Kidney capillary endothelial cell (primary cell): ENCODE results near the gene IPO13.

Experiments used
- DNase-seq: peaks from one replicate; pipeline ENCODE4 v3.0.0-alpha.2; 2018; ENCODE audit warnings: low spot score

The IPO13 gene

DNA sequence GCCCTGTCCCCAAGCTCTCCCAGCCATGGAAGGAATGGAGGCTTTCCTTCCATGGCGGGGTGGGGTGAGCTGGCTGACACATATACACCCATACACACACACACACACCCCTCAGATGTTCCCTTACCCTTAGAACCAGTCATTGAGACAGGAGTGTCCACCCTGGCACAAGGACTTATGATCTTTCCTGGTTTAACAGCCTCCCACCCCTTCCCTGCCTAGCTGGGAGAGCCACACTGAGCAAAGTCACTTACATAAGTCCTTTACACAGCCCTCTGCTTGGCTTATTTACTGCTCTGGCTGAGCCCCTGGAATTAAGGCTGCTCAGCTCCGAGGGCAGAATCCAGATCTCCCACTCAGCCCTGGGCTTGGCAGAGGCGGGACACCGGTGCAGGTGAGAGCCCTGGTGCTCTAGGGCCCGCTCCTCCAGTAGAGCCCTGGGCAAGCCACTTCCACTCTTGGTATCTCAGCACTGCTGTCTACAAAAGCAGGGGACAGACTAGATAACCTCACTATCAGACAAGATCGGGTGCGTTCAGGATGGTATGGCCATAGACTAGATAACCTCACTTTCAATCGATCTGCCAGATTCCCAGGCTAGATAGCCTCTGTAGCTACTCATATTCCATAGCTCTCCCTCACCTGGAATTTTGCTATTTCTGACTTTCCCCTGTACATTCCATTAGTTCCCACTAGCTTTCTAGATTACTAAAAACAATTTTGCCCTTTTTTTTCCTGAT lies 67.8 kb downstream of the IPO13 start:
- DNase-seq: no peak

DNA sequence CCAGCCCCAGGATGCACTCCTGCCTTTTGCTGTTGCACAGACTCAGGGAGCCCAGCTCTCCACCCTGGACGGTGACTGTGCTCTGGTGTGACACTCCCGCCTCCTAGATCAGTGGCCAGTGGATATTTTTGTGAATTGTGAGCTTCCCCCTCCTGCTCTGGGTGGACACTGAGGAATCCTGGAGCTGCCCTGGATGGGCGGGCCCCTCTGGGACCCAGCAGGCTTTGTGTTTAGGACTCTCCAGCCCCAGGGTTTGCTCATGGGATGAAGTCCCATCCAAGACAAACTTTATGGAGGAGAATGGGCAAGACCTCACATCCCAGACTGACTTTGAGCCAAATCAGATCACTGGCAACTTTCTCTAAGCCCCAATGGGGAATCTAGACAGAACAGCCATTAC lies 68.5 kb downstream of the IPO13 start:
- no peak for DNase-seq

DNA sequence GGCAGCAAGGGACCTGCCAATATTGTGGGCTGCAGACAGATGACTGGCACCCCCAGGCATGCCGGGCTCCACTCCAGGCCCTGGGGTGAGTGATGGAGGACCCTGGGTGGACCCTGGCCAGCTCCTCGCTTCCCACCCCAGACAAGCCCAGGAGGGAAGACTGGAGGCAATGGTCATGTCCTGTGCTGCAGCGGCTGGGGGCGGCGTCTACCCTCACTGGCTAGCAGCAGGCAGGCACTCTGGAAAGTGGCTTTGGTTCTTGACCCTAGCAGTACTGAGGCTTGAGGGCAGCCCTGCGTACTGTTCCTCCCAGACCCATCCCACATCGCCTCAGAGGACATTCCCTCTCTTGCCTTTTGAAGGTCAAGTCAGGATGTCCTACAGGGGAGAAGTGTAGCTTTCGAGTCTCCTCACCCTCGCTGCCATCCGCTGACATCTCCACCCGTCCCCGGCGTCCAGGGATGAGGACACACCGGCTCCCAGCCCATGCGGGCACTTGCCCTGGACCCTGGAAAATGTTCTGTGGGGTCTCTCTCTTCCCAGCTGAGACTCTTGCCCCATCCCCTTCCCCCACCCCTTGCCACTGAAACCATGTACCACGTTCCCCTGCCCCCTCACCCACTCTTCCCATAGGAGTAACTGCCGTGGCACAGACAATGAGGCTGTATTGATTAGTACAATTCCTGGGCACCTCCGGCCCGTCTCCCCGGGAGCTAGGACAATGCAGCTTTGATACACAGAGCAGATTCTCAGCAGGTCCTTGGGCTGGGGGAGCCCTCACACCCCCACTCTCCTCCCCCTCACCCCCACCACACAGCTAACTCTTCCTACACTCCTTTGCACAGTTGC lies 69.5 kb downstream of the IPO13 start:
- DNase-seq: no peak

DNA sequence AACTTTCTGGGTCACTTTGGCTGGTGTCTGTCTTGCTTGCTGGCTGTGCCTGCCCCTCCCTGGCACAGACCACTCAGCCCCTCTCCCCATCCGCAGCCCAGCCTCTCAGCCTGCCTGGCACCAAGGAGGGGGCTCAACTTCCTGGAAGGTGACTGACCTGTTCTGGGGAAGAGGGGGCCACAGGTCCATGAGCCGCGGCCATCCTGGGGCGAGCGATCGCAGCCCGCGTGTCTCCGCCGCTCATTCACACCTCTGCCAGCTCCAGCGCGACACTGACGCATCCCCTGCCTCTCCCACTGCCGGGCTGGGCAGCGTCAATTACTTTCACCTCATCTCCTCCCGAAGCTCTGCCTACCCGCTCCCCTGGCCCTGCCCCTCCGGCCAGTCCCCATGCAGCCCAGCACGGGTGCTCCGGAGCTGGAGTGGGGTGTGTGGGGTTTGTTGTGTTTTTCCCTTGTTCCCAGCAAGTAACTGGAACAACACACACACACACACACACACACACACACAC lies 70.2 kb downstream of the IPO13 start:
- DNase-seq: no peak
